Smooth muscle cell (in vitro differentiated cells): Measurements from ENCODE around the gene TCF3. TPM values are rescaled to one million over a fixed set of nuclear protein-coding genes. Genes with fewer than 3 reads are reported as not detected.

Source experiments
- DNase-seq: peaks from one replicate; lab custom pipeline; 2025; ENCODE audit not compliant: unreplicated experiment; lab: John Stamatoyannopoulos, UW
- H2AFZ ChIP-seq: fragments of 200-600 bp; sonication (generic); 2 replicates; pipeline ENCODE4 v1.6.0; 2016; ENCODE audit warnings: antibody characterized with exemption, low read depth, mild to moderate bottlenecking
- H3F3A ChIP-seq: fragments of 200-600 bp; sonication (generic); 2 replicates; pipeline ENCODE4 v1.6.0; 2017; ENCODE audit warnings: antibody characterized with exemption, low read depth
- H3K27ac ChIP-seq: fragments of 200-600 bp; sonication (generic); 2 replicates; pipeline ENCODE4 v1.5.1; 2016; ENCODE audit warnings: low read depth, mild to moderate bottlenecking
- H3K27me3 ChIP-seq: fragments of 200-600 bp; sonication (generic); 2 replicates; pipeline ENCODE4 v1.6.1; 2016; ENCODE audit warnings: low read depth, mild to moderate bottlenecking
- H3K36me3 ChIP-seq: fragments of 200-600 bp; sonication (generic); 2 replicates; pipeline ENCODE4 v1.5.1; 2016; ENCODE audit warnings: low read depth
- H3K4me1 ChIP-seq: fragments of 200-600 bp; sonication (generic); 2 replicates; pipeline ENCODE4 v1.5.1; 2016; ENCODE audit warnings: low read depth
- H3K4me2 ChIP-seq: fragments of 200-600 bp; sonication (generic); 2 replicates; pipeline ENCODE4 v1.6.0; 2016; ENCODE audit warnings: mild to moderate bottlenecking
- H3K4me3 ChIP-seq: fragments of 200-600 bp; sonication (generic); 2 replicates; pipeline ENCODE4 v1.5.1; 2016; ENCODE audit warnings: mild to moderate bottlenecking
- H3K79me2 ChIP-seq: fragments of 200-600 bp; sonication (generic); 2 replicates; pipeline ENCODE4 v1.6.0; 2016; ENCODE audit warnings: low read depth, mild to moderate bottlenecking
- H3K9ac ChIP-seq: fragments of 200-600 bp; sonication (generic); 2 replicates; pipeline ENCODE4 v1.6.0; 2016; ENCODE audit warnings: low read depth
- H3K9me3 ChIP-seq: fragments of 200-600 bp; sonication (generic); replicated peaks from 2 replicates; pipeline ENCODE4 v1.5.1; 2016; ENCODE audit warnings: low read depth
- H4K20me1 ChIP-seq: fragments of 200-600 bp; sonication (generic); 2 replicates; pipeline ENCODE4 v1.6.0; 2016; ENCODE audit warnings: low read depth
- WGBS: methylation state at CpG from one replicate; pipeline ENCODE4 v1.1.7; 2016; ENCODE audit warnings: low lambda C conversion rate; 5-methylcytosine and 5-hydroxymethylcytosine counted together
- polyA plus RNA-seq: library from polyadenylated mRNA; unstranded; fragments of >200 nt; fragmentation: Nextera tagmentation; extraction: Ambion mirVana; gene quantifications from 2 replicates; pipeline ENCODE4 v1.2.1, GENCODE V29; 2016
- total RNA-seq: library from RNA; depleted of rRNA; stranded (reverse); fragments of >200 nt; gene quantifications from 2 replicates; pipeline ENCODE4 v1.2.3, GENCODE V29; 2014
- TF ChIP-seq, protein P1 (sequence below): fragments of 200-600 bp; sonication (generic); IDR thresholded peaks from 2 replicates; pipeline ENCODE4 v1.5.1; 2017; ENCODE audit warnings: borderline replicate concordance, mild to moderate bottlenecking, antibody characterized with exemption; ENCODE audit not compliant: insufficient read depth, poor library complexity, severe bottlenecking

The TCF3 gene
- total and polyA plus RNA-seq, 2 experiments from 2014 or later = 89.0 to 150 TPM

DNA sequence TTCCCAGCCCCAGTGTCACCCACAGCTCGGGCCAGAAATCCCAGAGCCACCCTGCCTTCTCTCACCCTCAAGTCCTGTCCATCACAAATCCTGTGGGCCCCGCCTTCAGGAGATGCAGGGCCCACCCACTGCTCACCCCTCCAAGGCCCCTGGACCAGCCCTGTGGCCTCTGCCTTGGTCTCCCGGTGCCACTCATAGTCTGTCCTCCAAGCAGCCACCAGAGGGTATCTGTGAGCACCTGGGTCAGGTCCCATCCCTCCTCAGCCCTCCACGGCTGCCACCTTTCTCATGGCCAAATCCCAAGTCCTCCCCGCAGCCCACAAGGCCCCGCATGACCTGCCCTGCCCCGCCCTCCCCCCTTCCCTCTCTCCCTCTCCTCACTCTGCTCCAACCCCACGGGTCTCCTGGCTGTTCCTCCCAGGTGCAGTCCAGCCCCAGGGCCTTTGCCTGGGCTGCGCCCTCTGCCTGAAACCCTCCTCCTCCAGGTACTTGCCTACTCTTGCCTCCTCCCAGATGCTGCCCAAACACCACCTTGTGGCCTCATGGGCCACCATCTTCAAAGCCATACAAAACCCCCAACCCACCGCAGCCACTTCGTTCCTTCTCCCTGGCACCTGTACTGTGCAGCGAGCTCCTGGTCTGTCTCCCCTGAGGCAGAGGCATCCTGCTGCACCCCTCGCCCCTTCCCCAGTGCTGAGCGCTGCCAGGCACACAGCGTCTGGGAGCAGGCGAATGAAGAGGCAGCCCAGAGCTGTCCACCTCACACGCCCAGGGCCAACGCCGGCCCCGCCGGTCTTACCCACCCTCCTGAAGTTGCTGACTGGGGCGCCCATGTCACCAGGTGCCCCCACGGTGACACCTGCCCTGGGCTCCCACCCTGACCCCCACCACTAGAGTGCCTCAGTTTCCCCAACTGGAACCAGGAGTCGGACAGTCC, 34.0 kb downstream of the TCF3 start:
- no peak for DNase-seq

DNA sequence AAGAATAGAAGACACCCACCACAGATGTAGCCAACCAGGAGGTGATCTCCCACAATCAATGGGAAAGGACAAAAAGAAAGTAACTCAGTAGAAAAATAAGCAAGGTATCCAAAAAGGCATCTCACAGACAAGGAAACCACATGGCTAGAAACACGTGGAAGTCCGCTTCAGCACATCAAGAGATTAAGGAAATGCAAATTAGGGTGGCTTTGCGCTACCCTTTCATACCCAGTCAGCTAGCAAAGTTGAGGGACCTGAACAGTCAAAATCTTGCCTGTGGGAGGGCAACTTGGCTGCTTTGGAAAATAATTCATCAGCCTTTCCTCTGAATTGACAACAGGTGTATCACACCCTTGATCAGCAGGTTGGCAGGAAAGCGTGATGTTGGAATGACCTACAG, 35.5 kb downstream of the TCF3 start:
- H3K4me3 ChIP-seq = no peak overlapping the region
- peaks cover 40% of the 10 kb centered on the region for H4K20me1 ChIP-seq
- WGBS = 86% methylated on average over 4 of the region's 4 CpGs
- H3K9me3 ChIP-seq = no peaks in the 10 kb centered on the region
- no peaks in the 10 kb centered on the region for H3K27me3 ChIP-seq
- peaks cover 4% of the 10 kb centered on the region for H3K36me3 ChIP-seq
- H3K27ac ChIP-seq = no peak overlapping the region
- no peaks in the 10 kb centered on the region for H3F3A ChIP-seq
- DNase-seq = no peak
- no peak overlapping the region for H3K9ac ChIP-seq
- TF ChIP-seq, protein P1, sequence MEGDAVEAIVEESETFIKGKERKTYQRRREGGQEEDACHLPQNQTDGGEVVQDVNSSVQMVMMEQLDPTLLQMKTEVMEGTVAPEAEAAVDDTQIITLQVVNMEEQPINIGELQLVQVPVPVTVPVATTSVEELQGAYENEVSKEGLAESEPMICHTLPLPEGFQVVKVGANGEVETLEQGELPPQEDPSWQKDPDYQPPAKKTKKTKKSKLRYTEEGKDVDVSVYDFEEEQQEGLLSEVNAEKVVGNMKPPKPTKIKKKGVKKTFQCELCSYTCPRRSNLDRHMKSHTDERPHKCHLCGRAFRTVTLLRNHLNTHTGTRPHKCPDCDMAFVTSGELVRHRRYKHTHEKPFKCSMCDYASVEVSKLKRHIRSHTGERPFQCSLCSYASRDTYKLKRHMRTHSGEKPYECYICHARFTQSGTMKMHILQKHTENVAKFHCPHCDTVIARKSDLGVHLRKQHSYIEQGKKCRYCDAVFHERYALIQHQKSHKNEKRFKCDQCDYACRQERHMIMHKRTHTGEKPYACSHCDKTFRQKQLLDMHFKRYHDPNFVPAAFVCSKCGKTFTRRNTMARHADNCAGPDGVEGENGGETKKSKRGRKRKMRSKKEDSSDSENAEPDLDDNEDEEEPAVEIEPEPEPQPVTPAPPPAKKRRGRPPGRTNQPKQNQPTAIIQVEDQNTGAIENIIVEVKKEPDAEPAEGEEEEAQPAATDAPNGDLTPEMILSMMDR = no peak
- H3K4me2 ChIP-seq = no peak overlapping the region
- no peaks in the 10 kb centered on the region for H3K79me2 ChIP-seq
- H2AFZ ChIP-seq = no peak overlapping the region
- no peaks in the 10 kb centered on the region for H3K4me1 ChIP-seq

More for the DNA sequence above, 34.0 kb downstream of the TCF3 start:
- H4K20me1 ChIP-seq = peaks cover 40% of the 10 kb centered on the region
- H3K4me1 ChIP-seq = no peaks in the 10 kb centered on the region
- H3K36me3 ChIP-seq = peaks cover 4% of the 10 kb centered on the region
- H3K79me2 ChIP-seq = no peaks in the 10 kb centered on the region
- H3F3A ChIP-seq = no peaks in the 10 kb centered on the region
- H3K27me3 ChIP-seq = no peaks in the 10 kb centered on the region
- TF ChIP-seq, protein P1 = no peak
- H3K9me3 ChIP-seq = no peaks in the 10 kb centered on the region
- H2AFZ ChIP-seq = no peak overlapping the region
- no peak overlapping the region for H3K4me3 ChIP-seq
- H3K9ac ChIP-seq = no peak overlapping the region
- H3K27ac ChIP-seq = no peak overlapping the region
- no peak overlapping the region for H3K4me2 ChIP-seq
- WGBS = 95% methylated on average over 20 of the region's 24 CpGs

DNA sequence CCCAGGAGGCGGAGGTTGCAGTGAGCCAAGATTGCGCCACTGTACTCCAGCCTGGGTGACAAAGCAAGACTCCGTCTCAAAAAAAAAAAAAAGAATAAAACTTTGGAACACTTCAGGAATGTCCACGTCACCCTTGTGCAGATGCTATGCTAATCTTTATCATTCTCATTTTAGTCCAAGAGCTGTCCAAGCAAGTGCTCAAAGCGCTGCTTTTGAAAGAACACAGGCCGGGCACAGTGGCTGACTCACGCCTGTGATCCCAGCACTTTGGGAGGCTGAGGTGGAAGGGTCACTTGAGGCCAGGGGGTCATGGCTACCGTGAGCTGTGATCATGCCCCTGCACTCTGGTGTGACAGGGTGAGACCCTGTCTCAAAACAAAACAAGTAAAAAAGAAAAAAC, 36.0 kb downstream of the TCF3 start:
- H4K20me1 ChIP-seq = peaks cover 40% of the 10 kb centered on the region
- H3K4me1 ChIP-seq = no peaks in the 10 kb centered on the region
- H3K79me2 ChIP-seq = no peaks in the 10 kb centered on the region
- no peak overlapping the region for H3K4me3 ChIP-seq
- H3F3A ChIP-seq = no peaks in the 10 kb centered on the region
- TF ChIP-seq, protein P1 = no peak
- H2AFZ ChIP-seq = no peak overlapping the region
- no peak for DNase-seq
- H3K36me3 ChIP-seq = peaks cover 6% of the 10 kb centered on the region
- 89% methylated on average over 8 of the region's 8 CpGs for WGBS
- H3K9me3 ChIP-seq = no peaks in the 10 kb centered on the region
- no peak overlapping the region for H3K9ac ChIP-seq
- no peaks in the 10 kb centered on the region for H3K27me3 ChIP-seq
- H3K4me2 ChIP-seq = no peak overlapping the region
- no peak overlapping the region for H3K27ac ChIP-seq
